ENCODE measurements around the gene ZFAND3. TPM values are rescaled to one million over a fixed set of nuclear protein-coding genes. Genes with fewer than 3 reads are reported as not detected.

The ZFAND3 gene
- total and polyA plus RNA-seq, 2 donors (not counting 1 experiment from before 2014, with no cell fraction given) = 13.5 to 58.3 TPM

GRCh38 chr6:37928217-37928616 is 108.7 kb downstream of the ZFAND3 start:
- POLR2A ChIA-PET = no interaction called here
- intact Hi-C loops (cut with micrococcal nuclease) = no loop called here
- Histone ChIP-seq H3K27ac (ENCODE audit: low read length in 2 of 2) (no peak overlapping the region), H3K4me2 (replicated peaks; ENCODE audit: low read depth, low read length, poor library complexity, severe bottlenecking) (no peak overlapping the region), H3K27me3 (replicated peaks in 1 of 4; ENCODE audit: control extremely low read depth in 1 of 4, control insufficient read depth in 3 of 4, insufficient read depth in 4 of 4, low read length in 3 of 4) (no peaks in the 10 kb centered on the region), H3K9ac (ENCODE audit: low read length) (no peak overlapping the region), H3K4me3 (ENCODE audit: control extremely low read depth in 1 of 5, extremely low read depth in 1 of 5, insufficient read depth in 1 of 5, low read depth in 2 of 5, low read length in 4 of 5) (no peak overlapping the region), H3K9me3 (ENCODE audit: control extremely low read depth in 1 of 3, control insufficient read depth in 2 of 3, insufficient read depth in 1 of 3, low read length in 2 of 3) (no peaks in the 10 kb centered on the region), H3K4me1 (ENCODE audit: control insufficient read depth in 2 of 2, insufficient read depth in 2 of 2, low read length in 2 of 2) (peaks cover 13 to 14% of the 10 kb centered on the region in 2 donors), H3K79me2 (ENCODE audit: control insufficient read depth, insufficient read depth, low read length) (peaks cover 53% of the 10 kb centered on the region), H4K20me1 (ENCODE audit: control insufficient read depth, insufficient read depth, low read length, poor library complexity, severe bottlenecking) (peaks cover 51% of the 10 kb centered on the region), H2AFZ (ENCODE audit: insufficient read depth, low read depth, low read length, poor library complexity, severe bottlenecking) (no peak overlapping the region), H3K36me3 (replicated peaks in 1 of 2; ENCODE audit: control extremely low read depth in 1 of 2, control insufficient read depth in 1 of 2, extremely low read depth in 1 of 2, insufficient read depth in 2 of 2, low read length in 1 of 2) (no peaks in the 10 kb centered on the region)
- CTCF ChIA-PET = no interaction called here
- 100% methylated on average over 1 of the region's 4 CpGs for WGBS (ENCODE audit: insufficient coverage)
- H3K4me3 Mint-ChIP-seq = no peak overlapping the region
- TF ChIP-seq EZH2 (IDR thresholded peaks at IDR 0.05; ENCODE audit: borderline replicate concordance, insufficient read depth, low read depth, low read length, poor library complexity, severe bottlenecking) = no peak
- TF ChIP-seq CTCF (IDR thresholded peaks at IDR 0.05) = no peak
- H3K27ac Mint-ChIP-seq = no peak overlapping the region
- no peak for ATAC-seq (ENCODE audit: low read depth)
- no peak for DNase-seq
- H3K4me1 Mint-ChIP-seq = peaks cover 41% of the 10 kb centered on the region
- H3K27me3 Mint-ChIP-seq = no peaks in the 10 kb centered on the region
- no peaks in the 10 kb centered on the region for H3K9me3 Mint-ChIP-seq (ENCODE audit: insufficient read depth)

GRCh38 chr6:37930288-37930971 is 110.9 kb downstream of the ZFAND3 start:
- Histone ChIP-seq H4K20me1 (ENCODE audit: control insufficient read depth, insufficient read depth, low read length, poor library complexity, severe bottlenecking) (peaks cover 36% of the 10 kb centered on the region), H3K4me3 (ENCODE audit: control extremely low read depth in 1 of 5, extremely low read depth in 1 of 5, insufficient read depth in 1 of 5, low read depth in 2 of 5, low read length in 4 of 5) (no peak overlapping the region), H3K9ac (ENCODE audit: low read length) (no peak overlapping the region), H3K36me3 (replicated peaks in 1 of 2; ENCODE audit: control extremely low read depth in 1 of 2, control insufficient read depth in 1 of 2, extremely low read depth in 1 of 2, insufficient read depth in 2 of 2, low read length in 1 of 2) (peaks cover 0 to 2% of the 10 kb centered on the region in 2 experiments), H3K9me3 (ENCODE audit: control extremely low read depth in 1 of 3, control insufficient read depth in 2 of 3, insufficient read depth in 1 of 3, low read length in 2 of 3) (no peaks in the 10 kb centered on the region), H3K27me3 (replicated peaks in 1 of 4; ENCODE audit: control extremely low read depth in 1 of 4, control insufficient read depth in 3 of 4, insufficient read depth in 4 of 4, low read length in 3 of 4) (no peaks in the 10 kb centered on the region), H3K4me1 (ENCODE audit: control insufficient read depth in 2 of 2, insufficient read depth in 2 of 2, low read length in 2 of 2) (no peaks in the 10 kb centered on the region), H3K79me2 (ENCODE audit: control insufficient read depth, insufficient read depth, low read length) (peaks cover 40% of the 10 kb centered on the region), H3K27ac (ENCODE audit: low read length in 2 of 2) (no peak overlapping the region), H2AFZ (ENCODE audit: insufficient read depth, low read depth, low read length, poor library complexity, severe bottlenecking) (no peak overlapping the region), H3K4me2 (replicated peaks; ENCODE audit: low read depth, low read length, poor library complexity, severe bottlenecking) (no peak overlapping the region)
- DNase-seq (no peak), ATAC-seq (ENCODE audit: low read depth) (no peak)
- WGBS (ENCODE audit: insufficient coverage) = 100% methylated on average over 1 of the region's 4 CpGs
- ChIA-PET CTCF (interaction anchor here (1.0 kb wide), 1 partner anchor 140 kb away, joined by 3 read pairs; no protein-coding TSS in a partner anchor), POLR2A (no interaction called here)
- no peaks in the 10 kb centered on the region for H3K27me3 Mint-ChIP-seq
- peaks cover 25% of the 10 kb centered on the region for H3K4me1 Mint-ChIP-seq
- TF ChIP-seq EZH2 (IDR thresholded peaks at IDR 0.05; ENCODE audit: borderline replicate concordance, insufficient read depth, low read depth, low read length, poor library complexity, severe bottlenecking) = no peak
- no peak for TF ChIP-seq CTCF (IDR thresholded peaks at IDR 0.05)
- H3K4me3 Mint-ChIP-seq = no peak overlapping the region
- no peak overlapping the region for H3K27ac Mint-ChIP-seq
- intact Hi-C loops (cut with micrococcal nuclease) = no loop called here
- no peaks in the 10 kb centered on the region for H3K9me3 Mint-ChIP-seq (ENCODE audit: insufficient read depth)
